ENCODE measurements around the gene SPTBN1.
"Not testable (repeated sequence)": the region's sequence is repeated elsewhere in the genome, so short reads cannot be mapped to it uniquely, and the experiment has no call there.

SPTBN1 gene

DNA sequence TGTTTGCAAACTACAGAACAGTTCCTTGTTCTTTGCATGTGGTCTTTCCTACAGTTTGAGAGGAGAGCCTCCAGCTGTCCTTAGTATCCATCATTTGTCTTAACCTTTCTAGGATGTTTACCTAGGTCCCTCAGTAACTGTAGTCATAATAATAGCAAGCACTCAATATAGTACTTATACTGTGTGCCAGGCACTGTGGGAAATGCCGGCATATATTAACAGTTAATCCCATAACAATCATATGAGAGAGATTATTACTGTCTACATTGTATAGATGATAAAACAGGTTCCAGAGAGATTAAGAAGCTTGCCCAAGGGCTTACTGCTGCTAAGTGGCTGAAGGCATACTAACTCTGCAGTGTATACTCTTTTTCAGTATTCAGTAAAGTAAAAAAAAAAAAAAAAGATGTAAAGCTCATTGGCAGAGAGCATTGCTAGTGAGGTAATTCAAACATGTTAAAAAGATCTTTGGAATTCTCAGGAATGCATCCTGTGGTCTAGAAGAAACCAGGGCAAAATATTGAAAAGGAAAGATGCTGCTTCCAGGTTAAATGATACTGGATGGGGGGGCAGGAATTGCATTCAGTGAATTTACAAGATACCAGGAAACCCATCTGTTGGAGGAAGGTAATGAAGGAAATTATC, 72.3 kb downstream of the SPTBN1 start:
- no peak for DNase-seq
- Histone ChIP-seq H3K4me1 (peaks cover 0 to 42% (median 15%) of the 10 kb centered on the region in 4 donors), H3K36me3 (peaks cover 11 to 30% (median 30%) of the 10 kb centered on the region in 3 donors), H3K27me3 (no peaks in the 10 kb centered on the region), H3K9me3 (no peaks in the 10 kb centered on the region), H3K4me3 (no peak overlapping the region), H3K27ac (no peak overlapping the region)
- intact Hi-C loops (cut with DNase I; ENCODE audit: low total_unique reads): loop anchor here (10.0 kb wide), 1 partner anchor 176 kb away; no protein-coding TSS in a partner anchor
- TF ChIP-seq, protein P1, sequence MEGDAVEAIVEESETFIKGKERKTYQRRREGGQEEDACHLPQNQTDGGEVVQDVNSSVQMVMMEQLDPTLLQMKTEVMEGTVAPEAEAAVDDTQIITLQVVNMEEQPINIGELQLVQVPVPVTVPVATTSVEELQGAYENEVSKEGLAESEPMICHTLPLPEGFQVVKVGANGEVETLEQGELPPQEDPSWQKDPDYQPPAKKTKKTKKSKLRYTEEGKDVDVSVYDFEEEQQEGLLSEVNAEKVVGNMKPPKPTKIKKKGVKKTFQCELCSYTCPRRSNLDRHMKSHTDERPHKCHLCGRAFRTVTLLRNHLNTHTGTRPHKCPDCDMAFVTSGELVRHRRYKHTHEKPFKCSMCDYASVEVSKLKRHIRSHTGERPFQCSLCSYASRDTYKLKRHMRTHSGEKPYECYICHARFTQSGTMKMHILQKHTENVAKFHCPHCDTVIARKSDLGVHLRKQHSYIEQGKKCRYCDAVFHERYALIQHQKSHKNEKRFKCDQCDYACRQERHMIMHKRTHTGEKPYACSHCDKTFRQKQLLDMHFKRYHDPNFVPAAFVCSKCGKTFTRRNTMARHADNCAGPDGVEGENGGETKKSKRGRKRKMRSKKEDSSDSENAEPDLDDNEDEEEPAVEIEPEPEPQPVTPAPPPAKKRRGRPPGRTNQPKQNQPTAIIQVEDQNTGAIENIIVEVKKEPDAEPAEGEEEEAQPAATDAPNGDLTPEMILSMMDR (IDR thresholded peaks at IDR 0.05): no peak

DNA sequence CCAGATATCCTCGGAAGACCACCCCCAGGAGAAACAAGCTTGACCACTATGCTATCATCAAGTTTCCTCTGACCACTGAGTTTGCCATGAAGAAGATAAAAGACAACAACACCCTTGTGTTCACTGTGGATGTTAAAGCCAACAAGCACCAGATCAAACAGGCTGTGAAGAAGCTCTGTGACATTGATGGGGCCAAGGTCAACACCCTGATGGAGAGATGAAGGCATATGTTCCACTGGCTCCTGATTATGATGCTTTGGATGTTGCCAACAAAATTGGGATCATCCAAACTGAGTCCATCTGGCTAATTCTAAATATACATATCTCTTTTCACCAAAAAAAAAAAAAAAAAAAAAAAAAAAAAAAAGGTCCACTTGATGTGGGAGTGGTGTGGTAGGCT, 73.4 kb downstream of the SPTBN1 start:
- Histone ChIP-seq H3K36me3 (peaks cover 11 to 30% (median 30%) of the 10 kb centered on the region in 3 donors), H3K4me1 (peaks cover 0 to 32% (median 10%) of the 10 kb centered on the region in 4 donors)
- H3K27me3 ChIP-seq, H3K9me3 ChIP-seq, DNase-seq, H3K27ac ChIP-seq, H3K4me3 ChIP-seq: not testable (repeated sequence)
- intact Hi-C loops (cut with DNase I; ENCODE audit: low total_unique reads): loop anchor here (10.0 kb wide), 1 partner anchor 175 kb away; no protein-coding TSS in a partner anchor

DNA sequence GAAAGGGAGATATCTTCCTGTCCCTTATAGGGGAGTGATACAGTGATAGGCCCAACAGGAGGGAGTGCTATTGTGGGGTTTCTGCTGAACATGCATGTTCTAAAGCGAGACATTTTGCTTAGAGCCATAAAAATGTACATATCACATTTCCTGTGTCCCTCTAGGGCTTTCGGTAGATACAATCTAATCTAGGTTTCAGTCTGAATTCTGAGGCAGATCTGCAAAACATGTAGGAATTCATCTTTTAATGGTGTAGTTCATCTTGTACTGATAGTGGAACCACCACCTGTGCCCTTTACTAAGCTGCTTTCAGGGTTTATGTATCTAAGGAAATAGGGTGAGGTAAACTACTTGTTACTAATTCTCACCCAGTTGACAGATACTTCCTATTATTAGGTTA, 73.8 kb downstream of the SPTBN1 start:
- H3K4me1 ChIP-seq: peaks cover 0 to 28% (median 6%) of the 10 kb centered on the region in 4 donors
- TF ChIP-seq, protein P1 (IDR thresholded peaks at IDR 0.05): no peak
- H3K27ac ChIP-seq: no peak overlapping the region
- H3K36me3 ChIP-seq: peaks cover 11 to 30% (median 30%) of the 10 kb centered on the region in 3 donors
- H3K4me3 ChIP-seq: no peak overlapping the region
- H3K27me3 ChIP-seq: no peaks in the 10 kb centered on the region
- DNase-seq: no peak
- intact Hi-C loops (cut with DNase I; ENCODE audit: low total_unique reads): loop anchor here (10.0 kb wide), 1 partner anchor 175 kb away; no protein-coding TSS in a partner anchor
- H3K9me3 ChIP-seq: no peaks in the 10 kb centered on the region

DNA sequence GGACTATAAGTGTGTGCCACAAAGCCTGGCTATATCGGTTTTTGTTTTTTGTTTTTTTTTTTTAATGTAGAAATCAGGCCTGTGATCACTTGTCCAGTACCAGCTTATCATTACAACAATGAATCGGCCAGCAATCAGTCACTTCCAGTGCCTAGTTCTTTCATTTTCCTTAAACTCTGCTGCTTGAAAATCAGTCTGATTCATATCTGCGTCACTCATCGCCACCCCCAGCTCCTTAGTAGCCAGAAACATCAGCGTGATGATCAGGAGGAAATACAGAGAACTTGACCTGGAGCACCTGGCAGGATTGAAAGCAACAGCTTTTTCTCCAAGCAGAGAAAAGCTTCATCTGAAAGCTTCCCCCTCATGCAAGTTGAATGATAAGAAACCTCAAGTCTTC, 75.4 kb downstream of the SPTBN1 start:
- Histone ChIP-seq H3K4me1 (peaks cover 0 to 21% (median 4%) of the 10 kb centered on the region in 4 donors), H3K27ac (no peak overlapping the region), H3K36me3 (peaks cover 11 to 26% (median 24%) of the 10 kb centered on the region in 3 donors), H3K27me3 (no peaks in the 10 kb centered on the region), H3K9me3 (no peaks in the 10 kb centered on the region), H3K4me3 (no peak overlapping the region)
- intact Hi-C loops (cut with DNase I; ENCODE audit: low total_unique reads): no loop called here
- TF ChIP-seq, protein P1 (IDR thresholded peaks at IDR 0.05): no peak
- DNase-seq: no peak

DNA sequence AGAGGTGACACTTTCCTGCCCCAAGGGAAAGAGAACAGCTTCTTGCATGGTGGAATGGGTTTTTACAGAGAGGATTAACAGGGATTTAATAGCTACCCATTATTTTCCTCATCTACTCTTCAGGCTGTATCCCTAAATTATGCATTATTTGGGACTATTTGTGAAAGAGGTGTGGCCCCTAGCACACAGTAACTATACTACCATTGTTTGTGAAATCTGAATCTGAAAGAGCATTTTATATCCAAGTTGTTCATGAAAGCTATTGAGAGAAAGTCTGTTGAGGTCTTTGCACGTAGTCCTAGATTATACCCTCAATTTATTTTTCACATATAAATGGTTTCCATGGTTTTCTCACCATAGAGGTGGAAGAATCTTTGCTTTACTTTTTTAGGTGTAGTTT, 78.1 kb downstream of the SPTBN1 start:
- no peaks in the 10 kb centered on the region for H3K27me3 ChIP-seq
- no peak overlapping the region for H3K27ac ChIP-seq
- DNase-seq: no peak
- intact Hi-C loops (cut with DNase I; ENCODE audit: low total_unique reads): no loop called here
- H3K36me3 ChIP-seq: peaks cover 0 to 7% (median 3%) of the 10 kb centered on the region in 3 donors
- H3K4me3 ChIP-seq: no peak overlapping the region
- H3K4me1 ChIP-seq: peaks cover 0 to 10% (median 0%) of the 10 kb centered on the region in 4 donors
- TF ChIP-seq, protein P1 (IDR thresholded peaks at IDR 0.05): no peak
- H3K9me3 ChIP-seq: no peaks in the 10 kb centered on the region

DNA sequence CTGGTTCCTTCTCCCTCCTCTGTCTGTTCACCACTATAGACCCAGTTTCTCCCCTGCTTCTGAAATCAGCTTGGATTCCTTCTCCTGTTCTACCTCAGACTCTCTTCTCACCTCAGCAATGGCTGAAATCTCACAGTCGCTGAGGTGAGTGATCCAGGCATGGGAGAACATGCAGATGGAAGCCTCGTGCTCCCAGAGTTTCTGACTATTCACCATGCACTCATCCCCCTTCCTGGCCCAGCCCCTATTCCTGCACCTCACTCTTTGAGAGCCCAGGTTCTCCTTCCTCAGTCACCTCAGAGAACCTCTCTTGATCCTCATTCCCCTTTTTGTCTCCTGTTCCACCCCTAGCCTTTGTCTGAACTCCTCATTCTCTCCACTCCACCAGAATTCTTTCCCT, 78.5 kb downstream of the SPTBN1 start:
- Histone ChIP-seq H3K9me3 (no peaks in the 10 kb centered on the region), H3K27ac (no peak overlapping the region), H3K27me3 (no peaks in the 10 kb centered on the region), H3K4me1 (peaks cover 0 to 10% (median 0%) of the 10 kb centered on the region in 4 donors), H3K4me3 (no peak overlapping the region), H3K36me3 (peaks cover 0 to 3% (median 0%) of the 10 kb centered on the region in 3 donors)
- no peak for DNase-seq
- intact Hi-C loops (cut with DNase I; ENCODE audit: low total_unique reads): no loop called here
- TF ChIP-seq, protein P1 (IDR thresholded peaks at IDR 0.05): no peak

Data from tibial artery (tissue), 4 donors.